OCI-LY3 (cell line): Measurements from ENCODE around the gene WAC.

ENCODE experiments used
- H2AFZ ChIP-seq: fragments of 200-600, 300-600 bp; shearing (Covaris generic); 2 replicates; pipeline ENCODE4 v1.6.0; 2014; ENCODE audit warnings: antibody characterized with exemption, low read depth, low read length
- H3K27ac ChIP-seq: fragments of 200-600, 300-600 bp; sonication (generic); 2 replicates; pipeline ENCODE4 v1.5.1; 2014; ENCODE audit warnings: mild to moderate bottlenecking, low read length, moderate library complexity, mixed read lengths
- H3K27me3 ChIP-seq: fragments of 200-600, 300-600 bp; sonication (generic); 2 replicates; pipeline ENCODE4 v1.6.1; 2014; ENCODE audit warnings: low read depth, low read length, mixed read lengths
- H3K36me3 ChIP-seq: fragments of 200-600, 300-600 bp; sonication (generic); replicated peaks from 2 replicates; pipeline ENCODE3; 2014; ENCODE audit warnings: low read depth, low read length, mixed read lengths
- H3K4me1 ChIP-seq: fragments of 300-600, 200-600 bp; sonication (generic); 2 replicates; pipeline ENCODE4 v1.6.1; 2014; ENCODE audit warnings: low read length, mixed read lengths
- H3K4me2 ChIP-seq: fragments of 200-600, 300-600 bp; sonication (generic); 2 replicates; pipeline ENCODE4 v1.6.1; 2014; ENCODE audit warnings: low read length, mixed read lengths
- H3K4me3 ChIP-seq: fragments of 300-600, 200-600 bp; sonication (generic); 2 replicates; pipeline ENCODE4 v1.5.1; 2014; ENCODE audit warnings: antibody characterized with exemption, mild to moderate bottlenecking, low read length, moderate library complexity
- H3K79me2 ChIP-seq: fragments of 300-600, 200-600 bp; shearing (Covaris generic); 2 replicates; pipeline ENCODE4 v1.6.1; 2014; ENCODE audit warnings: mild to moderate bottlenecking, low read length, mixed read lengths
- H3K9ac ChIP-seq: fragments of 300-600, 200-600 bp; shearing (Covaris generic); 2 replicates; pipeline ENCODE4 v1.6.0; 2014; ENCODE audit warnings: mild to moderate bottlenecking, low read length, moderate library complexity
- H3K9me3 ChIP-seq: fragments of 200-600, 300-600 bp; shearing (Covaris generic); 2 replicates; pipeline ENCODE4 v1.6.1; 2014; ENCODE audit warnings: low read length, mixed read lengths; ENCODE audit not compliant: insufficient read depth
- H4K20me1 ChIP-seq: fragments of 200-600, 300-600 bp; sonication (generic); 2 replicates; pipeline ENCODE4 v1.6.1; 2016; ENCODE audit warnings: low read length, mixed read lengths; ENCODE audit not compliant: insufficient read depth
- EZH2phosphoT487 ChIP-seq: fragments of 200-600 bp; shearing (Covaris generic); IDR thresholded peaks from 2 replicates; pipeline ENCODE4 v1.6.1; 2018; ENCODE audit warnings: antibody characterized with exemption, mixed run types, low read depth
- TF ChIP-seq, protein P1 (sequence below): fragments of 200-600, 300-600 bp; sonication (generic); IDR thresholded peaks from 2 replicates; pipeline ENCODE4 v1.5.1; 2014; ENCODE audit warnings: antibody characterized with exemption, low read length, low read depth

Gene WAC

DNA sequence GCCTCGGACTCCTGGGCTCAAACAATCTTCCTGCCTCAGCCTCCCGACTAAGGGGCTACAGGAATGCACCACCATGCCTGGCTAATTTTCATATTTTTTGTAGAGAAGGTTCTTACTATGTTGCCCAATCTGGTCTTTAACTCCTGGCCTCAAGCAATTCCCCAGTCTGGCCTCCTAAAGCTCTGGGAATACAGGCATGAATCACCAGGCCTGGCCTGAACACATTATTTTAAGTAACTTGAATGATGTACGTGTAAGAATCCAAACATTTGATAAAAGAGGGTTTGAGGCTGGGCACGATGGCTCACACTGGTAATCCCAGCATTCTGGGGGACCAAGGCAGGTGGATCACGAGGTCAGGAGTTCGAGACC lies 131.4 kb downstream of the WAC start:
- TF ChIP-seq, protein P1, sequence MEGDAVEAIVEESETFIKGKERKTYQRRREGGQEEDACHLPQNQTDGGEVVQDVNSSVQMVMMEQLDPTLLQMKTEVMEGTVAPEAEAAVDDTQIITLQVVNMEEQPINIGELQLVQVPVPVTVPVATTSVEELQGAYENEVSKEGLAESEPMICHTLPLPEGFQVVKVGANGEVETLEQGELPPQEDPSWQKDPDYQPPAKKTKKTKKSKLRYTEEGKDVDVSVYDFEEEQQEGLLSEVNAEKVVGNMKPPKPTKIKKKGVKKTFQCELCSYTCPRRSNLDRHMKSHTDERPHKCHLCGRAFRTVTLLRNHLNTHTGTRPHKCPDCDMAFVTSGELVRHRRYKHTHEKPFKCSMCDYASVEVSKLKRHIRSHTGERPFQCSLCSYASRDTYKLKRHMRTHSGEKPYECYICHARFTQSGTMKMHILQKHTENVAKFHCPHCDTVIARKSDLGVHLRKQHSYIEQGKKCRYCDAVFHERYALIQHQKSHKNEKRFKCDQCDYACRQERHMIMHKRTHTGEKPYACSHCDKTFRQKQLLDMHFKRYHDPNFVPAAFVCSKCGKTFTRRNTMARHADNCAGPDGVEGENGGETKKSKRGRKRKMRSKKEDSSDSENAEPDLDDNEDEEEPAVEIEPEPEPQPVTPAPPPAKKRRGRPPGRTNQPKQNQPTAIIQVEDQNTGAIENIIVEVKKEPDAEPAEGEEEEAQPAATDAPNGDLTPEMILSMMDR: no peak

DNA sequence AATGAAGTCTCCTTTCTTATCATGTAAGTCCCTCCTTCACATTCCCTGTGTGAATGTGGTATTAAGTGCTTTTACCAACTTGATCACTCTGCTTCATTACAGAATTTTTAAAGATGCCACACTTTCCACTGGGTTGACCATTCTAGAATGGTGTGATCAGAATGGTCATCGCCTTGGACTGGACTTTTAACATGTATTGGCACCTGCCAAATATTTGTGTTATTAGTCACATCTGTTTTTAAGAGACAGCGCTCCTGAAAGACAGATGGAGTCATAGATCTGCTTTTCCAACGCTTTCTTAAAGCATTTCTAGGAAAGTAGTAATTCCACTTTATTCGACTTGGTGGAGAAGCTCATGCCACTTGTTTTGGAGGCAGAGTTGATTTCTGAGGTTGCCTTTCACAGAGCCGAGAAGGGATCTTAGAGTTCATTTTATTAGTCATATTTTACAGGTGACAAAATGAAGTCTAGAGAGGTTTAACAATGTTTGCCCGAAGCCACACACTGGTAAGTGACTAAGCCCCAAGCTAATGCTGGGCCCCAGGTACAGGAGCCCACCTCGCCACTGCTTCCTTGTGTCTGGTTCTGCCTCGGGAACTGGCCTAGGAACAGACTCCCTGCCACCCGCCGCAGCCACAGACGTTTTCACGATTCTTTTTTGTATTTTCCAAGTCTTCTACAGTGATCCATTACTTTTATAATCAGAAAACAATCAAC lies 134.0 kb downstream of the WAC start:
- H4K20me1 ChIP-seq: no peaks in the 10 kb centered on the region
- no peaks in the 10 kb centered on the region for H3K36me3 ChIP-seq
- no peak for TF ChIP-seq EZH2phosphoT487
- TF ChIP-seq, protein P1: no peak
- H3K79me2 ChIP-seq: no peaks in the 10 kb centered on the region
- H3K27ac ChIP-seq: no peak overlapping the region
- H3K4me2 ChIP-seq: no peak overlapping the region
- no peaks in the 10 kb centered on the region for H3K27me3 ChIP-seq
- H3K4me1 ChIP-seq: no peaks in the 10 kb centered on the region
- H2AFZ ChIP-seq: no peak overlapping the region
- no peak overlapping the region for H3K9ac ChIP-seq
- no peaks in the 10 kb centered on the region for H3K9me3 ChIP-seq
- H3K4me3 ChIP-seq: no peak overlapping the region

More for the DNA sequence above, 131.4 kb downstream of the WAC start:
- Histone ChIP-seq H3K9ac (no peak overlapping the region), H3K9me3 (no peaks in the 10 kb centered on the region), H3K36me3 (no peaks in the 10 kb centered on the region), H3K4me1 (no peaks in the 10 kb centered on the region), H2AFZ (no peak overlapping the region), H3K4me3 (no peak overlapping the region), H3K27me3 (no peaks in the 10 kb centered on the region), H3K79me2 (no peaks in the 10 kb centered on the region), H4K20me1 (no peaks in the 10 kb centered on the region), H3K4me2 (no peak overlapping the region), H3K27ac (no peak overlapping the region)

DNA sequence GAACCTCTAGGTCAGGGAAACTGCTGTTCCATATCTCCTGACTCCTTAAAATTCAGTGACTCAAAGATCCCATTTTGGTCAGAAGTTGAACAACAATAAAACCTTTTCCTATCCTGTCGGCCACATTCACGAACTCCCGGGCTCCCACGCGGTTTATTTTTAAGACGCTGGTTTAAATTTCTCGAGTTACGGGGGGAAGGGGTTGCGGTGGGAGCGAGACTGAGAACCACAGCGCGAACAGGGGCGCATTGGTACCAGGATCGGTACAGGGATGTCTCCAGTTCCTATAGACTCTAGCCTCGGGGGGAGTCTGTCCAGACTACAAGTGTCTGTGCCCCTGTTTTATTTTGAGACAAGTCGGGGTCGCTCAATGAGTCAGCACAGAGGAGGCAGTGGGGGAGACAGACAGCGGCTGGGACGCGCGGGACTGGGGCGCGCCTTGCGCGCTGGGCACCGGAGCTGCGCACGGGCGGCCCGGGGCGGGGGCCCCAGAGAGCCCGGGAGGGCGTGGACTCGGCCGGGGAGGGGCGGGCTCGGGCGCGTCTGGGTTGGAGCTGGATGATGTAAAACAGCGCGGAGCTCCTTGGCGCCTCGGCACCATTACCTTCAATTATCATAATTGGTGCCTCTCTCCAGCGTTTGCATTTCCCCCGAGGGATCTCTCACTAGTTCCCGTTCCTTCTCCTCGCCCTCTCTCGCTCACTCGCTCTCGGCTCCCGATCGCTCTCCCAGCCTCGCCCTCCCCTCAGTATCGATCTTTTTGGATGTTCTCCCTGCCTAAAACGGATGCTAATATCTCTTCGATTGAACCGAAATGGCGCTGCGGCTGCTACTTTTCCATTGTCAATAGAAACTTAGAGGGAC lies 135.7 kb downstream of the WAC start:
- no peak overlapping the region for H3K9ac ChIP-seq
- no peaks in the 10 kb centered on the region for H3K4me1 ChIP-seq
- H3K27ac ChIP-seq: no peak overlapping the region
- H3K27me3 ChIP-seq: no peaks in the 10 kb centered on the region
- no peaks in the 10 kb centered on the region for H3K36me3 ChIP-seq
- H3K4me2 ChIP-seq: no peak overlapping the region
- H4K20me1 ChIP-seq: no peaks in the 10 kb centered on the region
- no peaks in the 10 kb centered on the region for H3K9me3 ChIP-seq
- no peak overlapping the region for H3K4me3 ChIP-seq
- no peaks in the 10 kb centered on the region for H3K79me2 ChIP-seq
- no peak overlapping the region for H2AFZ ChIP-seq
- no peak for TF ChIP-seq EZH2phosphoT487
- TF ChIP-seq, protein P1: no peak
